K562 (cell line): ENCODE data around the gene PARS2. TPM values are rescaled to one million over a fixed set of nuclear protein-coding genes. Genes with fewer than 3 reads are reported as not detected.

Experiments used
- ATF3 ChIP-seq, 2 experiments: fragments of 450-650 bp in 1 of 2; sonication (generic) in 1 of 2; formaldehyde crosslinking in 1 of 2; IDR thresholded peaks in 1 of 2; conservative IDR thresholded peaks in 1 of 2; 2 replicates each; pipeline versions ENCODE4 v1.6.1 to v1.8.1; 2016 to 2023; ENCODE audit warnings: mild to moderate bottlenecking in 2 of 2, moderate library complexity in 2 of 2, inconsistent platforms in 1 of 2, missing genetic modification reagents in 1 of 2
- MGA ChIP-seq: fragments of 450-650 bp; IDR thresholded peaks from 2 replicates; pipeline ENCODE4 v1.6.1; 2016; ENCODE audit warnings: mild to moderate bottlenecking, moderate library complexity
- PYGO2 ChIP-seq: fragments of 450-650 bp; IDR thresholded peaks from 2 replicates; pipeline ENCODE4 v1.6.1; 2016; ENCODE audit warnings: mild to moderate bottlenecking, missing genetic modification characterization, moderate library complexity, missing compliant biosample characterization
- ZBTB43 ChIP-seq: sonication (generic); formaldehyde crosslinking; IDR thresholded peaks from 2 replicates; pipeline ENCODE4 v1.8.0; 2023; ENCODE audit warnings: mild to moderate bottlenecking, missing genetic modification reagents
- polyA plus RNA-seq, 8 experiments: library from polyadenylated mRNA; depleted of rRNA in 4 of 8; stranded (reverse) in 5 of 8; unstranded in 3 of 8; fragments of >200 nt; fragmentation: Nextera tagmentation in 2 of 8; fragmentation: Illumina TruSeq in 1 of 8; extraction: Ambion mirVana in 2 of 8; extraction: Trizol in 1 of 8; gene quantifications; 2 replicates each; pipeline versions ENCODE4 v1.2.1 to v1.2.3, GENCODE V29; 2011 to 2014; ENCODE audit warnings: inconsistent platforms in 1 of 8, missing spikeins in 1 of 8
- total RNA-seq, 7 experiments: library from RNA; depleted of rRNA in 6 of 7; stranded (reverse); fragments of >200 nt in 6 of 7; fragmentation: Illumina TruSeq in 2 of 7; extraction: Trizol in 2 of 7; gene quantifications; 2 replicates each; pipeline versions ENCODE4 v1.2.1 to v1.2.3, GENCODE V29; 2011 to 2021; ENCODE audit warnings: low replicate concordance in 1 of 7

The PARS2 gene
- total and polyA plus RNA-seq, 9 of the 15 experiments (the other 6 are each of a cell fraction or from before 2014, with no cell fraction given): 6.3 to 12.4 (median 7.9) TPM

- TF ChIP-seq MGA (no peak), ZBTB43 (CRISPR knock-in tag) (no peak), ATF3 (IDR thresholded peaks at IDR 0.05) (no peak), ATF3 (CRISPR knock-in tag; conservative IDR thresholded peaks at IDR 0.05) (no peak), PYGO2 (tag) (no peak)
Measured at GRCh38 chr1:54810153-54810942, 46.0 kb upstream of the PARS2 start (continued).
